ENCODE data around the gene FAM20C. TPM values are rescaled to one million over a fixed set of nuclear protein-coding genes. Genes with fewer than 3 reads are reported as not detected.

Gene FAM20C
- total and polyA plus RNA-seq, 2 donors (not counting 3 experiments of a cell fraction or from before 2014, with no cell fraction given): 14.2 to 34.5 TPM

DNA sequence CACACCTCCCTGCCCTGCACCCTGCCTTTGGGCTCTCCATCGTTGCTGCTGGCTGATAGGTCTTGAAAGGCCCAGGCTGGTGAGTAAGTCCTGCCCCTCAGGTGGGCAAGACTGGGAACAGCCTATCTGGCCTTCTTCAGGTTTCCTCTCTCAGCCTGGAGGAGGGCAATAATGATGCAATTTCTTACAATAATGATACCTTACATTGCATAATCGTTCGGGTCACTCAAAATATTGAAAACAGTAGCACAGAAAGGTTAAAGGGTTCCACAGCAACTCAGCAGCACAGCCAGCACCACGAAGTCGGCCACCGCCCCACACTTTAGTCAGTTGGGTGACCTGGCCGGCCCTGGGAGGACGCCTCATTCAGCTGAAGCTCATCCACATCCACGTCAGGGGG lies 16.0 kb upstream of the FAM20C start:
- Histone ChIP-seq H3K79me2 (ENCODE audit: control insufficient read depth, insufficient read depth, low read length) (no peaks in the 10 kb centered on the region), H4K20me1 (replicated peaks; ENCODE audit: control insufficient read depth, extremely low read depth, insufficient read depth, low read length) (no peaks in the 10 kb centered on the region), H3K9me1 (replicated peaks; ENCODE audit: control insufficient read depth, extremely low read depth, insufficient read depth, low read length) (no peaks in the 10 kb centered on the region), H3K4me1 (ENCODE audit: control insufficient read depth, extremely low read depth, insufficient read depth, low read length) (no peaks in the 10 kb centered on the region), H3K9me3 (replicated peaks; ENCODE audit: control insufficient read depth, insufficient read depth, low read length) (no peaks in the 10 kb centered on the region), H2AFZ (ENCODE audit: low read depth, low read length) (no peak overlapping the region), H3K9ac (replicated peaks; ENCODE audit: extremely low read depth, insufficient read depth, low read length) (no peak overlapping the region), H3K4me3 (replicated peaks in 1 of 3; ENCODE audit: insufficient read depth in 1 of 3, low read depth in 1 of 3, low read length in 3 of 3) (no peak overlapping the region), H3K4me2 (ENCODE audit: insufficient read depth, low read length) (no peak overlapping the region), H3K27me3 (ENCODE audit: control insufficient read depth in 2 of 2, insufficient read depth in 2 of 2, low read length in 2 of 2) (no peaks in the 10 kb centered on the region), H3K27ac (ENCODE audit: insufficient read depth, low read depth, low read length) (no peak overlapping the region), H3K36me3 (ENCODE audit: control insufficient read depth in 2 of 2, extremely low read depth in 1 of 2, insufficient read depth in 2 of 2, low read length in 2 of 2) (no peaks in the 10 kb centered on the region)
- ChIA-PET CTCF (no interaction called here), POLR2A (no interaction called here)
- dilution Hi-C loops (cut with MboI; ENCODE audit: extremely low pct_ligation_motif_present, low sequenced_read_pairs) (no loop called here), intact Hi-C loops (cut with micrococcal nuclease) (no loop called here)
- FAIRE-seq (no peak), DNase-seq (ENCODE audit: low read depth, low spot score) (no peak)
- TF ChIP-seq EZH2 (IDR thresholded peaks at IDR 0.05; ENCODE audit: borderline replicate concordance, low read depth, low read length, severe bottlenecking) (no peak), POLR2AphosphoS5 (IDR thresholded peaks at IDR 0.05; ENCODE audit: insufficient read depth, low read depth, low read length) (no peak), MYC (IDR thresholded peaks at IDR 0.05; ENCODE audit: low read depth, low read length) (no peak), GATA2 (IDR thresholded peaks at IDR 0.05; ENCODE audit: insufficient read depth, insufficient read length, low read depth, low read length) (no peak), FOS (IDR thresholded peaks at IDR 0.05; ENCODE audit: borderline replicate concordance, insufficient read depth, low read length) (no peak), POLR2A (IDR thresholded peaks at IDR 0.05; ENCODE audit: low read depth, low read length) (no peak), JUN (IDR thresholded peaks at IDR 0.05; ENCODE audit: borderline replicate concordance, insufficient read depth, insufficient read length, low read depth) (no peak)
- TF ChIP-seq, protein P1, sequence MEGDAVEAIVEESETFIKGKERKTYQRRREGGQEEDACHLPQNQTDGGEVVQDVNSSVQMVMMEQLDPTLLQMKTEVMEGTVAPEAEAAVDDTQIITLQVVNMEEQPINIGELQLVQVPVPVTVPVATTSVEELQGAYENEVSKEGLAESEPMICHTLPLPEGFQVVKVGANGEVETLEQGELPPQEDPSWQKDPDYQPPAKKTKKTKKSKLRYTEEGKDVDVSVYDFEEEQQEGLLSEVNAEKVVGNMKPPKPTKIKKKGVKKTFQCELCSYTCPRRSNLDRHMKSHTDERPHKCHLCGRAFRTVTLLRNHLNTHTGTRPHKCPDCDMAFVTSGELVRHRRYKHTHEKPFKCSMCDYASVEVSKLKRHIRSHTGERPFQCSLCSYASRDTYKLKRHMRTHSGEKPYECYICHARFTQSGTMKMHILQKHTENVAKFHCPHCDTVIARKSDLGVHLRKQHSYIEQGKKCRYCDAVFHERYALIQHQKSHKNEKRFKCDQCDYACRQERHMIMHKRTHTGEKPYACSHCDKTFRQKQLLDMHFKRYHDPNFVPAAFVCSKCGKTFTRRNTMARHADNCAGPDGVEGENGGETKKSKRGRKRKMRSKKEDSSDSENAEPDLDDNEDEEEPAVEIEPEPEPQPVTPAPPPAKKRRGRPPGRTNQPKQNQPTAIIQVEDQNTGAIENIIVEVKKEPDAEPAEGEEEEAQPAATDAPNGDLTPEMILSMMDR (IDR thresholded peaks at IDR 0.05; ENCODE audit: extremely low read depth in 1 of 2, insufficient read depth in 1 of 2, low read depth in 1 of 2, low read length in 2 of 2): no peak
- TF ChIP-seq, protein P2, sequence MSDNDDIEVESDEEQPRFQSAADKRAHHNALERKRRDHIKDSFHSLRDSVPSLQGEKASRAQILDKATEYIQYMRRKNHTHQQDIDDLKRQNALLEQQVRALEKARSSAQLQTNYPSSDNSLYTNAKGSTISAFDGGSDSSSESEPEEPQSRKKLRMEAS (IDR thresholded peaks at IDR 0.05; ENCODE audit: insufficient read depth, insufficient read length): no peak
- no TSS peak for BruUV-seq (replicated peaks)
